Measurements from ENCODE around the gene SPRR2F. TPM values are rescaled to one million over a fixed set of nuclear protein-coding genes. Genes with fewer than 3 reads are reported as not detected.

The SPRR2F gene
- polyA plus RNA-seq, 3 donors = not detected

GRCh38 chr1:153087652-153088051 lies 25.7 kb downstream of the SPRR2F start:
- Histone ChIP-seq H3K9ac (ENCODE audit: insufficient read depth, low read length, poor library complexity, severe bottlenecking) (no peak overlapping the region), H3K4me1 (ENCODE audit: control insufficient read depth in 1 of 2, insufficient read depth in 2 of 2, low read length in 2 of 2) (no peaks in the 10 kb centered on the region), H3K4me3 (replicated peaks in 1 of 3; ENCODE audit: low read depth in 2 of 3, low read length in 3 of 3) (no peak overlapping the region), H2AFZ (ENCODE audit: insufficient read depth, low read depth, low read length, poor library complexity, severe bottlenecking) (no peak overlapping the region), H3K9me3 (replicated peaks in 1 of 2; ENCODE audit: control insufficient read depth in 1 of 2, insufficient read depth in 1 of 2, low read length in 2 of 2) (no peaks in the 10 kb centered on the region), H3K36me3 (replicated peaks in 1 of 2; ENCODE audit: control insufficient read depth in 1 of 2, insufficient read depth in 2 of 2, low read length in 2 of 2) (no peaks in the 10 kb centered on the region), H3K79me2 (ENCODE audit: insufficient read depth, low read length) (no peaks in the 10 kb centered on the region), H4K20me1 (ENCODE audit: insufficient read depth, low read length) (no peaks in the 10 kb centered on the region), H3K27me3 (ENCODE audit: control insufficient read depth in 2 of 2, insufficient read depth in 2 of 2, low read length in 2 of 2) (no peaks in the 10 kb centered on the region), H3K27ac (ENCODE audit: low read depth in 1 of 2, low read length in 2 of 2) (no peak overlapping the region), H3K4me2 (replicated peaks; ENCODE audit: extremely low read depth, low read length, poor library complexity, severe bottlenecking) (no peak overlapping the region)
- peaks cover 0 to 6% (median 3%) of the 10 kb centered on the region in 7 donors for H3K9me3 Mint-ChIP-seq
- no peak overlapping the region for H3K4me3 Mint-ChIP-seq
- no peak for DNase-seq
- intact Hi-C loops (cut with micrococcal nuclease) = no loop called here
- no peak for TF ChIP-seq CTCF (IDR thresholded peaks at IDR 0.05)
- 100% methylated on average over 1 of the region's 1 CpG for WGBS (ENCODE audit: insufficient coverage)
- peaks cover 3 to 17% (median 5%) of the 10 kb centered on the region in 3 donors for H3K27me3 Mint-ChIP-seq (ENCODE audit: low read depth in 3 of 3)
- no peaks in the 10 kb centered on the region for H3K36me3 Mint-ChIP-seq
- H3K27ac Mint-ChIP-seq = no peak overlapping the region
- no peaks in the 10 kb centered on the region for H3K4me1 Mint-ChIP-seq

- no peaks in the 10 kb centered on the region for H3K9me3 ChIP-seq (replicated peaks in 1 of 2; ENCODE audit: control insufficient read depth in 1 of 2, insufficient read depth in 1 of 2, low read length in 2 of 2)
- H3K27ac ChIP-seq (ENCODE audit: low read depth in 1 of 2, low read length in 2 of 2) = no peak overlapping the region
- H3K36me3 ChIP-seq (replicated peaks in 1 of 2; ENCODE audit: control insufficient read depth in 1 of 2, insufficient read depth in 2 of 2, low read length in 2 of 2) = no peaks in the 10 kb centered on the region
- WGBS (ENCODE audit: insufficient coverage) = 100% methylated on average over 1 of the region's 3 CpGs
- no peak overlapping the region for H3K4me2 ChIP-seq (replicated peaks; ENCODE audit: extremely low read depth, low read length, poor library complexity, severe bottlenecking)
- TF ChIP-seq CTCF (IDR thresholded peaks at IDR 0.05) = no peak
- no peak for DNase-seq
- intact Hi-C loops (cut with micrococcal nuclease) = no loop called here
- Mint-ChIP-seq H3K9me3 (peaks cover 0 to 14% (median 8%) of the 10 kb centered on the region in 7 donors), H3K27ac (no peak overlapping the region), H3K4me3 (no peak overlapping the region), H3K36me3 (no peaks in the 10 kb centered on the region), H3K4me1 (no peaks in the 10 kb centered on the region), H3K27me3 (ENCODE audit: low read depth in 3 of 3) (peaks cover 0 to 6% (median 3%) of the 10 kb centered on the region in 3 donors)
- H2AFZ ChIP-seq (ENCODE audit: insufficient read depth, low read depth, low read length, poor library complexity, severe bottlenecking) = no peak overlapping the region
- no peak overlapping the region for H3K9ac ChIP-seq (ENCODE audit: insufficient read depth, low read length, poor library complexity, severe bottlenecking)
- no peaks in the 10 kb centered on the region for H3K27me3 ChIP-seq (ENCODE audit: control insufficient read depth in 2 of 2, insufficient read depth in 2 of 2, low read length in 2 of 2)
- H3K4me3 ChIP-seq (replicated peaks in 1 of 3; ENCODE audit: low read depth in 2 of 3, low read length in 3 of 3) = no peak overlapping the region
- no peaks in the 10 kb centered on the region for H3K4me1 ChIP-seq (ENCODE audit: control insufficient read depth in 1 of 2, insufficient read depth in 2 of 2, low read length in 2 of 2)
- no peaks in the 10 kb centered on the region for H3K79me2 ChIP-seq (ENCODE audit: insufficient read depth, low read length)
- H4K20me1 ChIP-seq (ENCODE audit: insufficient read depth, low read length) = no peaks in the 10 kb centered on the region
Observed at GRCh38 chr1:153081736-153082135, 31.6 kb downstream of the SPRR2F start.

Measured in CD14-positive monocyte (primary cell).